ENCODE data around the gene CASTOR1.

Gene CASTOR1

DNA sequence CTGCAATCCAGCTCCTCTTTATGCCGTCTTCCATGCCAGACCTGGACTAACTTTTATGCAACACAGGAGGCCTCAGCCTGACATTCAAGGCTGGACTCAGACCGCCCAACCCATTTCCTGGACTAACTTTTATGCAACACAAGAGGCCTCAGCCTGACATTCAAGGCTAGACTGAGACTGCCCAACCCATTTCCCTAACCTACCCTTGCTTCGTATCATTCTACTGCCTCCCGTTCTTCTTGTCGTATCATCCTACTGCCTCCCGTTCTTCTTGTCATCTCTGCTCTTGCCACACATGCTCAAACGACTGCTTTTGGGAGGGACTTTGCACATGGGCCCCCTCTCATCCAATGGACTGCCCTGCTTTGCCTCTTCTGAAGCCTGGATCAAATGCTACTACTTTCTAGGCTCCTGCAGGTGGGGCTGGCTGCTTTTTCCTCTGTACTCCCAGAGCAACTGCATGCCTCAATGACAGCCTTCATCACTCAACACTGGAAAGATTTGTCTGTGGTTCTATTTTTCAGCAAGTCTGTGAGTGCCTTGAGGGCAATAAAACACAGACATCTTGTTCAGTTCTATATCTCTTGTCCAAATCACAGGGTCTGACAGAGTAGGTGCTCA is 29.6 kb upstream of the CASTOR1 start:
- no peak for DNase-seq

DNA sequence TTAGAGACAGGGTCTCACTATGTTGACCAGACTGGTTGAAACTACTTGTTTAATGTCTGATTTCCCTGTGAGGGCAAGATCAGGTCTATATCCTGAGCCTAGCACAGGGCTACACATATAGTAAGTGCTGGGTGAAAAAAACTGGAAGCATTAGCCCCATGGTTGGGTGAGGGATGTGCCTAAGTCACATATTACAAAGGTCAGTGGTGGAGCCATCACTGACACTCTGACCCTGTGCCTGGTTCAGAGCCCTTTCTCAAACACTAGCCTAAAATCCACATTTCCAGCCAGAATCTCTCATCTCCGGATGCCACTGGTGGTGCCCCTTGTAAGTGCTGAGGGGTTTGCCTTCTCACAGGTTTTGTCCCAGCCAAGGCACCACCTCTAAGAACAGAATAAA is 28.5 kb upstream of the CASTOR1 start:
- no peak for DNase-seq

DNA sequence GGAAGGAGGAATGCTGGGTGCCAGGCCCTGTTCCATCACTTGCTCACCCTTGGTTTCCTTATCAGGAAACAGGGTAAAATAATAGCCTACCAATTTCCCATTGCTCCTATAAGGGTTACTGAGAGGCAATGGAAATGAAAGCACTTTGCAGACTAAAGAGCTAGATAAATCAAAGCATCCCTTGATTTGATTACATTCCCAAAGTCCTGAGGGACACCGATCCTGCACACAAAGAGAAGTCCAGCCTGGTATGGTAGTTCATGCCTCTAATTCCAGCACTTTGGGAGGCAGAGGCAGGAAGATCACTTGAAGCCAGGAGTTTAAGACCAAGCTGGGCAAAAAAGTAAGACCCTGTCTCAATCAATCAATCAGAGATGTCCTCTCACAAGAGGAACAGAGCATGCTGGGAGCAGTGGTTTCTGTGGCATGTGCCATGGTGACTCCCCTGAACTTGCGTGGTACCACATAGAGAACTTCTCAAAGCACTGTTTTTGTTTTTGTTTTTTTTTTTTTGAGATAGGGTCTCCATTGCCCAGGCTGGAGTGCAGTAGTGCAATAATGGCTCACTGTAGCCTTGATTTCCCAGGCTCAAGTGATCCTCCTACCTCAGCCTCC is 26.8 kb upstream of the CASTOR1 start:
- no peak for DNase-seq

DNA sequence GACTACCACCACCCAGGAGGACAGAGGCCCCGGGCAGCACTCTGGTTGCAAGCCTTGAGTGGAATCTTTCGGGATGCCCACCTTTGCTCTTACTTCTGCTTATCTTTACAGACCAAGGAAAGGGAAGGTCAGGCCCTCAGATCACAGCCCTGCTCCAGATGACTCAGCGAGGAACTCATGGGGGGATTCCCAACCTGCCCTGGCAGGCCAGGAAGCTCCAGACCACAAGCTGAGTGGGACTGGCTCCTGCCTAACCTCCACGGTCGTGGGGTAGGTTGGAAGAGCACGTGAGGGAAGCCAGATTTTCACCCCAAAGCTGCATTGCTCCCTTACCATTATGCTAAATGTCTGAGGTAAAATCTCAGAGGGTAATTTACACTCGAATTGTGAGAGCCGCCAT is 25.6 kb upstream of the CASTOR1 start:
- no peak for DNase-seq

DNA sequence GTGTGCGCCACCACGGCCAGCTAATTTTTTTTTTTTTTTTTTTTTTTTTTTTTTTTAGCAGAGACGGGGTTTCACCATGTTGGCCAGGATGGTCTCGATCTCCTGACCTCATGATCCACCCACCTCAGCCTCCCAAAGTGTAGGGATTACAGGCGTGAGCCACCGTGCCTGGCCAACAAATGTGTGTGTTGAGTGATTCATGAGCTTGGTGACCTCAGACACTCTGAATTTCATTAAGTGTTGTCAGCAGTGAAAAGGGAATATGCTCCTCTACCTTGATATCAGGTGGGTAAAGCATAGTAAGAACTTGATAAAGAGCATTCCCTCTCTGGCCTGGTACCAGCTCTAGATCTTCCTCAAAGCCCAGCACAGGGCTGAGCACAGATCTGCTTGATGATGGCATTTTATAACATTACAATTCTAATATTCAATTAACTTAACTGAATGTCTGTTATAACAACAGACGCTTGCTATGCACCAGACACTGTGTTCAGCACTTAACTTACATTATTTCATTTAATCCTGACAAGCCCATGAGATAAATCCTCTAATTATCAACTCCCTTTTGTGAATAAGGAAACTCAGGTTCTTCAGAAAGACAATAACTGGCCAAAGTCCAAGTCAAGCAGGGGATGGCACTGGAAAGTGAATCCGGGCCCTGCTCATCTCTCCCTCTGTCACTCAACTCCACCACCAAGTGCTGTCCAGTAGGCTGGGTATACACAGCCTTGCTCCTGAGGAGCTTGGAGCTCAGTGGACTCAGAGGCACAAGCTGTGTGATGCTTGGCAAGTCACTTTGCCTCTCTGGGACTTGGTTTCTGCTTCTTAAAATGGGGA is 24.4 kb upstream of the CASTOR1 start:
- no peak for DNase-seq

DNA sequence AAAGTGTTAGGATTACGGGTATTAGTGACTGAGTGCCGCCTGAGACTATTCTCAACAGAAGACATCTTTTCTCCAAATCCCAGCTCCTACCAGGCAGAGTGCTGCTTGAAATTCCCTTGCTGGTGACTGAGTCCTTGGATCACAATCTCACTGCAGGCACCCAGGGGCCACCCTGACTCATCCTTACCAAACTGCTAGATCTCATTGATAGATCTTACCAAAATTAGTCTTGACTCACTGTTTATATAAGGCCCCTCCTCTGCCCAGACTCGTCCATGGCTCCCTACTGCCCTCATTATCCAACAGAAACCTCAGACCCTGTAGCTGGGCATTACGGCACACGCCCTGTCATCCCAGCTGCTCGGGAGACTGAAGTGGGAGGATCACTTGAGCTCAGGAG is 22.7 kb upstream of the CASTOR1 start:
- DNase-seq = no peak

DNA sequence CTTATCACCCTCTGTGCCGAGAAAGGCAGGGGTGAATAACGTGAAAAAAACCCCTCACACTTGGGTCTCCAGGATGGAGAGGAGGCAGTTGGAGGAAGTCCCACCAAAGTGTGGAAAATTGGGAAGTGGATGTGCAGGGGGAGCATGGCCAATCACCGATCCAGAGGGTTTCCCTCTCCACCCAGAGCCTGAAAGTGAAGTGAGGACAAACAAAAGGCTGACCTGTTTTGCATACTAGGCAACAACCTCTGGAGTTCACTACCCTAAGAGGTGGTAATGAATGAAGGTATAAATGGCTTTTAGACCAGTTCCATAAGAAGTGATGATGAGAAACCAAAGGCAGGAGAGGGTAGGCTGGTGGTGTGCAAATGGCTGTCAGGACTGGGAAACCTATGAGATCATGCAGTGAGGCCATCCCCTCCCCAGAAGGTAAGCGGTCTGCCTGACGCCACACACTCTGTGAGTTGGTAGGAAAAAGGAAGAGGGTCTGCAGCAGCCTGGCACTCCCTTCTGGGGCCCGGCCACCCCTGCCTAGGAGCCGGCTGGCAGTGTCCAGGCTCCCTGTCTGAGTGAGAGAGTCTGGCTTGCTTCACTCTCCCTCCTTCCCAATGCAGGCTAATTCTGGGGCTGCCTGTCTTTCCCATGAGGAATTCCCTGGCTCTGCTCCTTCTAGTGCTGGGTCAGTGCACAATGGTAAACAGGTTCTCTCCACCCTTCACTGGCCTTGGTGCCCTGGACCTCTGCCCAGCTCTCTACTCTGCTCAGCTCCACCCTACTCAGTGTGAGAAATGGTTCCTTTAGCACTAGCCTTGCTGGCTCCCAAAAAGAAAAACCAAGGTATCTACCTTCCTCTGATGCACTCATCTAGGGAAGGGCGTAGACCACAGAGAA is 21.8 kb upstream of the CASTOR1 start:
- peak; percentile 37 for DNase-seq

DNA sequence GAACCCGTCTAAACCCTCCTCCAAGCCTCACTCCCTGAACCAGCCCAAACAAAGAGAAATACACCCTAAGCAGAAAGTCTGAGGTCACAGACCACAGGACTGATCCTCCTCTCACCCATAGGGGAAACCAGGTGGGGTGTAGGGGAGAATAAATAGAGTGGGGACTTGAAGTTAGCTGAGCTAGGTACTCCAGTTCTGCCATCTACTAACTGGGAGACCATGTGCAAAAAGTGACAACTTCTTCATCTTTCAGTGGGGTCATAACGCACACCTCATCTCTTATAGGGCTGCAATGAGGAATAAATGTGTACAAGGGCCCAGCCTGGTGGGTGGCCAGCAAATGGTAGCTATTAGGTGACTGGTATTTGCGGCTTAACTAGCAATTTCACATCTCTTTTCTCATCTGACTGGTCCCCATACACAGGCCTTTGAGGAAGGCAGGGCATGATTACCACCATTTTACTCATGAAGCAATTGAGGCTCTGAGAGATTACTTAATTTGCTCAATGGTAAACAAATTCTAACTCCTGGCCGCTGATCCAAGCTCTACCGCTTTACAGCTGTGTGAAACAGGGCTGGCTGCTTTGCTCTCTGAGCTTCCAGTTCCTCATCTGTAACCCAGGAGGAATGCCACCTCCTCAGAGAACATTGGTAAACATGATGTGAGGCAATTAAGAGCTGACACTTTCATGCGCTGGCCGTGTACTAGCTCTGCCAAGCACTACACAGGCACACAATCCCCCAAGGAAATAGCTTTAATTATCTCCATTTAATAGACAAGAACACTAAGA is 20.8 kb upstream of the CASTOR1 start:
- DNase-seq = no peak

DNA sequence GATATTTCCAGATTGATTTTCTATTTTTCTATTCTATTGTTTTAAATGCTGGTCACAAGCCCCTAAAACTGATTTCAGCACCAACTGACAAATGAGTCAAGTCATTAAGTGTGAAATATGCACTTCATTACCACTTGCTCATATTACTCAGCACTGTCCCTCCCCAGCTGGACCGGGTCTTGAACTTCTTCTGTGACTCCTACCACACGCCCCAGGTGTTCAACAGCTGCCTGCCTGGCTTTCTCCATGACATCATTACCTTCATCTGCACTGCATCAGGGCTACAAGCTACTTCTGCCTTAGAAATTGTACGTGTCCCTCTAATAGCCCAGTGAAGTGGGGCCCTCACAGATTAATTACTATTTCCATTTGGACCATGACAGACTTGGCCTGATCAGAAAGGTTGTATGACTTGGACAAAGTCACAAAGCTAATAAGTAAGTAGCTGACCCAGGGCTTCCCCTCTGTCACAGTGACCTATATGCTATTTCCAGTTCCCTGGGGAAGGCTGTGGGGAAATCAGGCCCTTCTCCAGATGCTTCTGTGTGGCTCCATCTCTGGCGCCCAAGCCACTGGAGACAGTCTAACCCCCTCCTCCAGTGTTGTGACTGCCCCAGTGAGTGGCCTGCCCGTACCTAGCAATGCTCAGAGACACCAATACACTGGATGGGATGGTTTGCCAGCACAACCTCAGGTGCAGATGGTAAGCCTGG is 19.4 kb upstream of the CASTOR1 start:
- no peak for DNase-seq

DNA sequence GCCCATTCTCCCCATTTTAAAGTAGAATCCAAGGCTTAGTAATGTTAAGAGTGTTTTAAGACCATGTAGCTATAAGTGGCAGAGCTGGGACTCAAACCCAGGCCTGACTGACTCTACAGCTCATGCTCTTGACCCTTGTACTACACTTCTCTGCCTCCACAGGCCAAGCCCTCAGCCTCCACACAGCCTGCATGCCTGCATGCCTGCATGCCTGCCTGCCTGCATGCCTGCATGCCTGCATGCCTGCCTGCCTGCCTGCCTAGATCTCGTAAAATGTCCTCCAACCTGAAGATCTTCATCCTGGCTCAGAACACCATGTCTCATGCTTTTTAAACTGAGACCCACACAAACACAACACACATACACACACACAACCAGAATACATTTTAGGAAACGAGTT is 18.8 kb upstream of the CASTOR1 start:
- DNase-seq = no peak

DNA sequence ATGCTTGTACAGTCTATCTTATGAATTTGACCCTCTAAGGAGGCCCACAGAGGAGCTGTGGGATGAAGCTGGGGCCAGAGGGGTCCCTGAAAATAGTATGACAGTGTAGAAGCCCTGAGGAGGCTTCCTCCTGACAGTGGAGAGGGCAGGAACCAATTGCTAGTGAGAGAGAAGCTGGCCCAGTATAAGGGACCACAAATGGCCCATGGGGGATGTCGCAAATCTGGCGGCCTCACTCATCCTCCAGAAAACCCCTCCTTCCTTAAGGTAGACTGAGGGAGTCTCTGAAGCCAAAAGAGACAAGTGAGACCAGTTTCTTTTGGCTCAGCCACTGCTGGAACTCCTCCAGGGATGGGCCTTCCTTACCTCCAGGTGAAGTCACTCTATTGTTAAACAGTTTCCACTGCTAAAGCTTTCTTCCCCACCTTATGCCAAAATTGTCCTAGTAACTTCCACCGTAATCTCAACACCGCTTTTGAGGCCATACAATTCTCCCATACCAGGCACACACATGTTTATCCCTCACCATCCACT is 17.8 kb upstream of the CASTOR1 start:
- DNase-seq = no peak

DNA sequence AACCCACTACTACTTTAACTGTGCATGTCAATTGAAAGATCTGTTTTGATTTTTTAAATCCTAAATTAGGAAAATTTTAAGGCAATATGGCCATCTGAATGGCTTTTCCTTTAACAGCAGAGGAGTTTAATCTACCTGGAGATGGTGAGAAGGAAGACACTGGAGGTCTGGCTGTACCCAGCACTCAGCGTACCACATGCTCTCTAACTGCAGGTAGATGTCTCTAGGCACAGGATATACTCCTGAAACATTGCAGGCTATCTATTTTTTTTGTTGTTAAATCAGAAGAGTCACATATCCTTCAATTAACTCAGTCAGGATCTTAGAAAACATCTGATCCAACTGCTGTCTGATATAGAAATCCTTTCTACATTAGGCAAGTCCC is 17.3 kb upstream of the CASTOR1 start:
- DNase-seq = no peak

DNA sequence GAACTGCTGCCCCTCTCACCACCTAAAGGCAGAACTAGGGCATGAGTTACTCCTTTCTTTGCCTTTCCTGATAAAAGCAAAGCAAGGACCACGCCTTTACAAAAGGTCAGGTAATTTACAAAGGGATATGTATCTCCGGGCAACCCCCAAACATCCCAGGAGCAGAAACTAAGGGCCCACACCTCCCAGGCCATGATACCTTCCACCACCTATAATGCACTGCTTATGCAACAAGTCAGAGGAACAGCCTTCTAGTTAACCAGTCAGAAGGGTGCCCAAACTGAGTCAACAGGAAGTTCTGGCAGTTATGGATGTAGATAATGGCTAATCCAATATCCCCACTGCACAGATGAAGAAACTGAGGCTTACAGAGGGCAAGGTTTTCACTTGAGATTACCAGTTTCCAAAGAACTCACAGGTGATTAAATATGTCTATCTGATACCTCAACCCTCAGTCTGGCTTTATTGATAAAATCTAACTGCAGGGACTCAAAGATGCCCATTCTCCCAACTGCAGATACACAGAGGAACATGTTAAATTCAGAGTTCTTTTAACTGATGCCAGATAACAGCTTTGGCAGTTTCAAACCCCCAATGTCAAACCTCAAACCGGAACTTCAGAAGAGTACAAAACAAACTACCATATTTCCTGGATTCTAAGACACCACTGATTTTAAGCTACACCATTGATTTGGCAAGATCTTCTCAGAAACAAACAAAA is 16.8 kb upstream of the CASTOR1 start:
- peak; percentile 6 for DNase-seq

DNA sequence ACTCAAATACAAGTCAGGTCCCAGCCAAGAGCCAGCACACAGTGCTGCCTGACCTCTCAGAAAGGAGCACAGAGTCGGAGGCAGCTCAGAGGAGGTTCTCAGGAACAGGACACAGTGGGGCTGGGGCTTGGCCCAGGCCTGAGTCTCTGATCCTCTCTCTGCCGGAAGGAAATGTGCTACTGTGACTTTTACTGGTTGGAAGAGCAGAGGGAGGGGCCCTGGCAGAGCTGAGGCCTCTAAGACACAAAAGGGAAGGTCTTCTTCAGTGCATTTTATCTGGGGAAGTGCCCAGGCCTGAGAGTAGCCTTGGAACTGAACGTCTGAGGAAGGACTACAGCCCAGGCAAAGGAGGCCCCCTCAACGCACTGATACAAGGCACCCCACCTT is 16.2 kb upstream of the CASTOR1 start:
- peak; percentile 42 for DNase-seq

DNA sequence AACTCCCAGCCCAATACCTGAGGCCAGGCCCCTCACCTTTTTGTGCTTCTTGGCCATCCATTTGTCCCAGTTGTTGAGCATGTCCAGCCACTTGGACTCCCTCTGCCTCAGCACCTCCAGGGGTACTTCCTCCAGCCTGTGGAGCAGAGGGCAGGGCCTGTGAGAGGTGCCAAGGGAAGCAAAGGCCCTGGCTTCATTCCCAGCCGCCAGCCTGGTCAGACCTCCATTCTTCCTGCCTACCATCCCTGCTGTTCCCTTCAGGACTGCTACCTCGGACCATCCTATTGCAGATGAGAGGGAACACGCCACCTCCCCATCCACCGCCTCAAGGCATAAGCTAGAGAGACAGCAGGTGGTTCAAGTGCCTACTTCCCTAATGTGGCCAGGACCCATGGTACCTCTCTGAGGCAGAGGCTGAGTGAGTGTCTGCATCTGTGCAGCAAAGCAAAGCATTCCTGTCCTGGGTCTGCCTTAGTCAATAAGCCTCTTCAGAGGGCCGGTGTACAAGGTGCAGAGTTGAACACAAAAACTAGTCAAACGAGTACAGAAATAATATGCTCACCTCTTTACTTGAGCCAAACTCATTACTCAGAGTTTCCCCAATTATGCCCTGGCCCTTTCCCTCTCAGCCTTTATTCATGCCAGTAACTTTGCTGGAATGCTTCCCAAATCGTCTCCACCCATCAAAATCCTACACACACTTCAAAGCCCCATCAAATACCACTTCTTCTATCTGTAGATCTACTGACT is 15.4 kb upstream of the CASTOR1 start:
- peak; percentile 6 for DNase-seq

DNA sequence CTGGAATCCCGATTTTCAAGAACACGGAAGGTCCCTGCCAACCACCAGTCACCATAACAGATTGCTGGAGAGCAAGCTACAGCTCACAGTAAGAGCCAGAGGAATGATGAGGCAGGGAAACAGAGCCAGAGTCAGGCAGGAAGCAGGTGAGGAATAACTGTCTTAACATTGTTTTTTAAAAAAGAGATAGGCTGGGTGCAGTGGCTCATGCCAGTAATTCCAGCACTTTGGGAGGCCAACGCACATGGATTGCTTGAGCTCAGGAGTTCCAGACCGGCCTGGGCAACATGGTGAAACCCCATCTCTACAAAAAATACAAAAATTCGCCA is 13.5 kb upstream of the CASTOR1 start:
- DNase-seq = no peak

DNA sequence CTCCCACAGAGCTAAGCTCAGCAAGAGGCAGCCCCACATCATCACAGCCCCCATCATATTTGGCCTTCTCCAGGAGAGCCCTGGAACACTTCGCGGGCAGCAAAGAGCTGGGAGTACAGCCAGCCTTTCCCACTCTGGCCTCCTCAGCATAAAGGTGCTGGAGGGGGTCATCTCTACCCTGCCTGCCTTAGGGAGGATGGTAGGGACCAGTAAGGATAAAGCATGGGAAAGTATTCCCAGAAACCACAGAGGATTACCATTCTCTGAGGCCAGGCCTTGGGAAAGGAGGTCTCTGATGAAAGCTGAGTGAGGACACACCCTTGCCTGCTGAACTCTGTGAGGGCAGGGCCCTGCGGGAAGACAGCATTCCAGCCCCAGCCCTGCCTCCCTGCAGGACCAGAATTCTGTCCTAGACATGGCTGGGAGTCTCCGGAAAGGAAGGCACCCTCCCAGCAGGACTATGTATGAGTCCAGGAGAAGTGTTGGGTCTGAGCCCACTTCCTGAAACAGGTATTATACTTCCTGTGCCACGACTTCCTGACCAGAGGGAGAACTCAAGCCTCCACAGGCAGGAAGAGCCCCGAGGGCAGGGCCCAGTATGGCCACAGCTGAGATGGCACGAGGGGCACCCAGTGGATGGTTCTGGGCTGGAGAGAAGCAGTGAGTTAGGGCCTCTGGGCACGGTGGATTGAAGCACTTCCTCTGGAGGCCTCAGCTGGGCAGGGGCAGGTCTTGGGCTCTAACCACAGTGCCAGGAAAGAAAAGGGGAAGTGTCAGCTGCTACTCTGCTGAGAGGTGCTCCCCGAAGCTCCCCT is 12.9 kb upstream of the CASTOR1 start:
- DNase-seq = peak; percentile 34

DNA sequence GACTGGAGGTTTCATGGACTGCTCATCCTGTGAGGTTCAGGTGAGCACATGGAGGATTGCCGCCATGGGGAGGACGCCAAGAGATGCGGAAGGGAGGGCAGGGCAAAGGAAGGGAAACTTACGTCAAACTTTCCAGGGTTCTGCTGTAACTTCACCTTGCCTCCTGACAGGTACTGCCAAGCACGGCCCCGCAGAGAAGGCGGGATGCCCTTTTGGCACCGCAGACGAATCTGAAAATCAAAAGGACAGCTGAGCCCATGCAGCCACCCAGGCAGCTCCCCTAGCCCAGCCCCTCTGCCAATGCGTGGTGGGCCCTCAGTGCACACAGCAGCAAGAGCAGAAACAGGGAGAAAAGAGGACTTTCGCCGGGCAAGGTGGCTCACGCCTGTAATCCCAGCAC is 10.0 kb upstream of the CASTOR1 start:
- no peak for DNase-seq

DNA sequence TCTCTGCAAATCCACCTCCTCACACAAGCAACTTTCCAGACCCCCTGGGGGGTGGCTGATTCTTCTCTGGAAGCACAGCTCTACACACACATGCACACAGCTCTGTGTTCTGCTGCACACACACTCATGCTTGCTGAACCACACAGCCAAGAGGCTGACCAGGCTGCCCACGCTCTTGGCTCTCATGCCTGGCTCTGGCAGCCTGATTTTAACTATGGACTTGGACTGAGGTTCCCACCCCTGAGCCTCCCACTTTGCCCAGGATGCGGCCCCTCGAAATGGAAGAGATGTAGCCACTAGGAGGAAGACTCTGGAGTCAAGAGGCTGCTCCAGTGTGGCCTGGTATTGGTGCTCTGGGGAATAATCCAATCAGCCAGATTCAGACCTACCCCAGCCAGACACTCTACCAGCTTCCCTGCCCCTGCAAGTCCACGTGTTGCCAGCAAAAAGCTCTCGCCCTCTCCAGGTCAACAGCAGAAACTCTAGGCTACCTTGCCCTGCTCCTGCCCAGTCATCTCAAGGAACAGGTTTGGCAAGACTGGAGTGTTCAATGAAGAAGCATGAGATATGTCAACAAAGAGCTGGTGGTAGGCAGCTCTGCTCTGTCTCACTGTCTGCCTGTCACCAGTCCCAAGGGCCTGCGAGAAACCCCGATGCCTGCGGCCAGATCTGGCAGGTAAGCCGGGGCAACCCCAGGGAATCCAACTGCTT is 8.8 kb upstream of the CASTOR1 start:
- DNase-seq = no peak
